Stimulated activated CD4-positive, alpha-beta T cell treated with anti-CD3 and anti-CD28 coated beads, TNF-alpha, amount 100 ng/mL, for 1 hour (primary cell): ENCODE results near the gene COL19A1.
"Not testable (repeated sequence)": the region's sequence is repeated elsewhere in the genome, so short reads cannot be mapped to it uniquely, and the experiment has no call there.

Experiments used
- DNase-seq, 3 donors: peaks; one replicate each; pipeline ENCODE4 v3.0.0-alpha.2; 2020; ENCODE audit warnings: low read depth in 3 of 3, low spot score in 1 of 3

COL19A1 gene

GRCh38 chr6:69895396-69895795, 29.0 kb downstream of the COL19A1 start:
- DNase-seq: no peak

DNA sequence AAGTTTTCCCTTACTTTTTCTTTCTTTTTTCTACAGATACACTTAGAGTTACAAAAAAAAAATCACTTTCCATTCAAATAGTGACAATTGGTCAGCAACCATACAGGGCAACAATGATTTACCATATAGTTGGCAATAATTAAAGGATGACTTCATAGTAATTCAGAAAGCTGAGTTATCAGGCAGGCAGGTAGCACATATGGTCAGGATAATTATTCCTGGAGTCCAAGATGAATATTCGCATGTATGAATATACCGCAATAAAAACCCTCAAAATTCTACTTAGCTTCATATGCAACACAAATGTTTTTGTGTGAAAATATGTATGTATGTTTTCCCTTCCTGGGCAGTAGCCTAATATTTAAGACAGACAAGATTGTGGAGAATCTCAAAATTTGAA, 34.5 kb downstream of the COL19A1 start:
- no peak for DNase-seq

- DNase-seq: no peak
Measured at GRCh38 chr6:69901361-69901760, 35.0 kb downstream of the COL19A1 start.

DNA sequence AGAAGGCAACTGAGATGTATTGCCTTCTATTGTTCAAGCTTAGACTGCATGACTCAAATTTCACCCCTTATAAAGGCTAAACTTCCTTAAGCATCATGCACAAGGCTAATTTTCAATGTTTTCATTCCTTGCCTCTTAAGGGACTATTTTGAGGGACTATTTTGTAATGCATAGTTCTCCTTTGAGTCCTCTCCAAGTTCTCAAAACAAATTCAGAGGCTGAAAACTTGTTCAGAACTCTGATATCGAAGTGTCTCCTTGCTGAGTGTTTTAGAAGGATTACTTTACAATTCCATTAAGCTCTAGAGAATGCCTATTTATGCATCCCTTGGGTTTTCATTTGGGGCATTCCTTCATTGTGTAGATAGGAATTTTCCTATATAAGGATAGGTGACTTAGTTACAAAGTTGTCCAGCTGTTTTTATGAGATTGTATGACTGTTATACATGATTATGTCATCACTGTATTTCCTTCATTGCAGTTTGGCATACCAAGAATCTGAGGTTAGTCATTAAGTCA, 41.7 kb downstream of the COL19A1 start:
- DNase-seq: no peak

DNA sequence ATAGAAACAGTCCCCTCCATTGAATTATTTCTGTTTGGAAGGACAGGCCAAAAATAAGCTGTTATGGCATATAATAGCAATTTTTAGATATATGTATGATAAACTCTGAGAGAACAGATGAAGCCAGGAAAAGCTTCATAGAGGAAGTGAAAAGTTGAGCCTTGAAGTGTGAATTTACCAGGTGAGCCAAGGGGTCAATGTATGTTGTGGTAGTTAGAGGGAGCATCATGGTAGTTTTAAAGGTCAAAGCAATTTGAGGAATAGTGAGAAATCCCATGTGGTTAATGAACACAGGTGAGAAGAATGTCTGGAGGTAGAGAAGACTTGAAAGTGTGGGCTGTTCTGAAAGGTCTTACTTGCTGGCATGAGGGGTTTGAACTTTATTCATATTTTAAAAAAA, 47.0 kb downstream of the COL19A1 start:
- no peak for DNase-seq

GRCh38 chr6:69914015-69914485, 47.7 kb downstream of the COL19A1 start:
- no peak for DNase-seq

- no peak for DNase-seq
Measured at GRCh38 chr6:69915346-69915745, 49.0 kb downstream of the COL19A1 start.

- no peak for DNase-seq
Measured at GRCh38 chr6:69917834-69918233, 51.5 kb downstream of the COL19A1 start.

DNA sequence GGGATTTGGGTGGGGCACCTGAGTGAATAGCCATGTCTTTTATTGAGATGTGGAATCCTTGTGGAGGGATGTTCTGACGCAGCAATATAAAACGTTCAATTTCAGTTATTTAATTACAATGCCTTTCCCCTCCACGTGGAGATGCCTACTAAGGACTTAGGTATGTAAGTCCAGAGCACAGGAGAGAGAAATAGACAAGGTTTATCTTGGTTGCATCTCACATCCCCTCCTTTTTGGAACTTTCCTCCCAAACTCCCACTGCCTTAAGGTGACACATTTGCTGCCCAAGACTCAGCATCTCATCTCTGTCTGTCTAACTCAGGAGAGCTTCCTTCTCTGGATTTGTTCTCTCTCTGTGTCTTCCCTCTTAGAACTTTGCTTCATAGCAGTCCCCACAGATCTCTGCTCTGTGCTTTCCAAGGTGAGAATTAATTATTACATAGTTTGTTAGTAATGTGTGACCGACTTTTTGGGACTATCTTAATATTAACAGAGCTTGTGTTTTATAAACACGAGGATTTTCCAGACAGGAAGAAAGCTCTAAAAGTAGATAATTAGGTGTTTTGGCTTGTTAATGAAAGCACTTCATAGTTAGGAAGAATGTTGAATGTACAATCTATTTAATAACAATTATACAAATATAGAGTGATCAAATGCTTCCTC, 52.6 kb downstream of the COL19A1 start:
- no peak for DNase-seq

- DNase-seq: not testable (repeated sequence)
Measured at GRCh38 chr6:69921066-69921465, 54.7 kb downstream of the COL19A1 start.

DNA sequence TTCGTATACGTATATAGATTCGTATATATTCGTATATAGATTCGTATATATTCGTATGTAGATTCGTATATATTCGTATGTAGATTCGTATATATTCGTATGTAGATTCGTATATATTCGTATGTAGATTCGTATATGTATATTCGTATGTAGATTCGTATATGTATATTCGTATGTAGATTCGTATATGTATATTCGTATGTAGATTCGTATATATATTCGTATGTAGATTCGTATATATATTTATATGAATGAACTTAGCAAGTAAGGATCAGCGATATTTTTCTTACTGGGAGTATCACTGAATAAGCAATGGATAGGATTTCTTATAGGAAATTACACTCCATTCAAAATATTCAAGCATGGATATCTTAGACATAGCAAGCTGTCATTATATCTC, 55.3 kb downstream of the COL19A1 start:
- DNase-seq: not testable (repeated sequence)

GRCh38 chr6:69926745-69927144, 60.4 kb downstream of the COL19A1 start:
- no peak for DNase-seq

DNA sequence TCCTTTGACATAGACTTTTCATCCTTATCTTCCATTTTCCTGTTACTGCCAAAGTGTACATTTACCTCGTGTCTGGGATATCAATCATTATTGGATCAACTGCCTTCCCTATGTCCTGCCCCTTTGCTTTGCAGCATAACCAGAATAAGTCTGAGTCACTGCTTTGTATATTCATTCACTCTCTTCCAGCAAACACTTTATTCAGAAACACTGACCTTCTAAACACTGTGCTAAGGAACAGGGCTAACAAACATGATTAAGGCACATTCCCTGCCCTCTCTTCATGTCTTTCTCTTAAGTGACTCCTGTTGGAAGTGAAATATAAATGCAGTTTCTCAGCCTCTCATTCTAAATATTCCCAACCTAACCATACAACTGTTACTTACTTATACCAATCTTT, 66.9 kb downstream of the COL19A1 start:
- DNase-seq: no peak

- no peak for DNase-seq
Measured at GRCh38 chr6:69935079-69935478, 68.7 kb downstream of the COL19A1 start.

DNA sequence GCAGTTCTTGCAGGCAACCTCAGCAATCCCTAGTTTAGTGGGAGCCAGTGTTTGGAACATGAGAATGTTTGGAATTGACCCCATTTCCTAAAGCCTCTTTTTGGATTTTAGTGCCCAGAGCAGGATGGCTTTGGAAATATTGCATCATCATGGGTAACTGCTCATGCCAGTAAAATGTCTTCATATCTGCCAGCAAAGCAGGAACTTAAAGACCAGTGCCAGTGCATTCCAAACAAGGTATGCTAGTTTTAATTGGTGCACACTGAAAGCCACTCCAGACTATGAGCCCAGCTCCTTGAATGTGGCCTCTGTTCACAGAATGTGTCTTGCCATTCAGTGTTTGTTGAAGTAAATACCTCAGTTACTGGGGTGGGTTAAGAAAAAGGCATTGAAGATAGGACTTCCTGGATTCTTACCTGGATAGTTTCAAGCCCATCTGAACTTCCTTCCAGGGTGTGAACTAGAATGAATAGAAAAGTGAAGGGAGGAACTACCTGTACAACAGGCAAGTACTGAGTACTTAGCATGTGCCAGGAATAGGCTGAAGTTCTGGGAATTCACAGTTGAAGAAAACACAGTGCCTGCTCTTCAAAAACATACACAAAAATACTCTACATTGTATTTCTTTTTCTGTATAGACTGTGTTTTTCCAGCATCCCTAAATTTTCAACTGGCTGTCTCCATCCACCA, 70.5 kb downstream of the COL19A1 start:
- no peak for DNase-seq

DNA sequence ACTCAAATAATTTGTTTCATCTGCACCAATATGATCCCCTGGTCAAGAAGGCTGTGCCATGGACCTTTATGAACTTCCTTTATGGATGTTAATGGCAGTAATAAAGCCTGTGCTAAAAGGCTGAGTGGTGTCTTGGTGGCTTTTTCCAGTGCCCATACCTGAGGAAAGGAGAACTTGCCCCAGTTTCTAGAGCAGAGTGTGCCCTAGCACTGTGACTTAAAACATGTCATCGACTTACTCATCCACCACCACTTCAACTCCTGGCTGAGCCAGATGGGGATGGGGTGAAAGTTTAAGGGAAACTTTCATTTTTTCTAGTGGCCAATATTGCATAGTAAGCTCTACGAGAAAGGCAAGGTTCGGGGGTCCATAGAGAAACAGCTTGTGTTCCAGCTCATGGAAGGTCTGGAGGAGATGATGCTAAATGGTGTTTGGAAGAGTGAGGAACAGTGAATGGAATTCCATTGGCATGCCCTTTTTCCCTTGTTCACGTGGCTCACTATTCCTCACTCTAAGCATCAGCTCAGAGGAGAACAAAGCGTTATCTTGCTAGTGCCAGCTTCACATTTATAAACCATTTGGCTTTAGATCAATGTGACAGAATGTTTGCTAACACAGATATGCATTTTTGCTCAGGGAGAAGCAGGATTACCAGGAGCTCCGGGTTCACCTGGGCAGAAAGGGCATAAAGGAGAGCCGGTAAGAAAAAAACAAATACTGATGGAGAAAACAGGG, 71.2 kb downstream of the COL19A1 start:
- DNase-seq: no peak

- DNase-seq: no peak
Measured at GRCh38 chr6:69942485-69942884, 76.1 kb downstream of the COL19A1 start.

DNA sequence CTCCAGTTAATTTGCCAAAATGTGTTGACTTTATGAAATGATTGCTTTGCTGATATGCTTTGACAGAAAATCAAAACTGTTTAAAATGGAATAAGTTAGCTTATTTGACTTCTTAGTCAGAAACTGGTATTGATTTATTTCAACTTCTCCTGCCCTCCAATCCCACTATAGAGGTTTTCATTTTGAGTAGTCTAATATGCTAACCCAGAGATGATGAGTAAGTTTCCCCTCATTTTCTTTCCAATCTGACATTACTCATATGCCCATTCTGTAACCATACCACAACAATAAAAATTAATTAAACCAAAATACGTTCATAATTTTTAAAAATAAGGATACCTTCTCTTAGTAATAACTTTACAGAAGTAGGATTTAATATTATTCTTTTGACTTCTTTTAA, 78.8 kb downstream of the COL19A1 start:
- no peak for DNase-seq

DNA sequence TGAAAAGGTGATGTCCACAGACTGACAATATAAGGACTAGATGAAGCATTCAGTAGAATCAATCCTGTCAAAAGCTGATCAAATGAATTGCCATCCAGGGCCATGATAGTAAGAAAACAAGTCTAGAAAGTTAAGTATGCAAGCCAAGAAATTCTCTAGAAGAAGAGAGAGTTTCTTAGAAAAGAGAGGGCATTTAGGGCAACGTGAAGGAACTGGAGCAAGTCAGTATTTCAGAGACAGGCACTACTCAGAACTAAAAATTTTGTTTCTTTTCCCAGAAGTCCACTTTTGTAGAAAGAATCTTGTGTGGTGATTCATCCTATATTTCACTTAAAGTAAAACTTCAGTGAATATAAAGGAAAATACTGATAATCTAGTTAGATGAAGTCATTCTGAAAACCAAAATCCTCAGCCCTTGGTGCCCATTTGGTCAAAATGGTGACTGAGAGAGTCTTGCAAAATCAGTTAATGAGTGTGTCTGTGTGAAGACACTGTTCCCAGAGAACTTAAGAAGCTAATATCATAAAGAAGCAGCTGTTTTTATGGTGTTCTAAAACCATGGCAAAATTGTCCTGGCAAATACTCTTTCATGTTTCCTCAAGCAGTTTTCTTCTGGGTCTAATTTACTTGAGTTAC, 82.2 kb downstream of the COL19A1 start:
- DNase-seq: no peak

DNA sequence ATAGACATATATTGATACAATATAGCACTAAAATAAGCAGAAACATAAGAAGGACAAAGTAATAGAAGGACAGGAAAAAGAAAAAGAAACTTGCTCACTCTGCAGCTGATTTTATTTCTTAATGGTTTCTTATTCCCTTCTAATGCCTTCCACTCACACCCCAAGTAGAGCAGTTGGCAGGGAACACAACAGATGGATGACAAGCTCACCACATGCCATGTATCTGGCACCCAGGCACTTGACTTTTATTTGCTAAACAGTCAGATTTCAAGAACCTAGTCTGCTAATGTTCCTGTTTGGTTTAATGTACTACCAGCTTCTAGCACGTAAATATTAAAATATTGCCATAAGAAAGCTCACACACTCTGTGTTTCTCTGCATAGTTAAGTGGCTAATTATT, 87.1 kb downstream of the COL19A1 start:
- DNase-seq: no peak

DNA sequence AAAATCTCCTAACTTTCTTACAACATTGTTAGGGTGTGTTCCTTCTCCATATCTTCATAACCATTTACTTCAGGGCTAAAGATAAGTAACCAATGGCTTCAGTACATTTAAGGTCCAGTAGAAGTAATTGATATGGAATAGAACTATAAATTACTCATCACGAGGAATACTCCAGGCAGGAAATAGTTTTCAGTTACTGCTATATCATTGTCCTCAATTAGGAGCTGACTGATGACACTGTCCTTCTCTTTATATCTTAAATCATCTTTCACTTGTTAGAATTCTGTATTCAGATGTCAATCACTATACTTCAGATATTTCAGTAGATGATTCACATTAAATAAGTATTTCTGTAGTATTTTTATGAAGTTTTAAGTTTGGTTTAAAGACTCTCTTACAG, 88.4 kb downstream of the COL19A1 start:
- DNase-seq: no peak
